Thoracic aorta (tissue), 2 donors: ENCODE measurements around the gene FAM174C. TPM values are rescaled to one million over a fixed set of nuclear protein-coding genes. Genes with fewer than 3 reads are reported as not detected.

ENCODE experiments used
- ATAC-seq: fragments of 150-250 bp; one replicate; pipeline ENCODE4 v1.8.0; 2017; ENCODE audit warnings: low read depth; ENCODE audit not compliant: insufficient number of reproducible peaks, low FRiP score
- DNase-seq: peaks from one replicate; pipeline ENCODE4 v3.0.0-alpha.2; 2020; ENCODE audit warnings: low spot score
- H3K27ac ChIP-seq, 2 donors: fragments of 200-600 bp; sonication (generic); 1 replicate in 1 of 2; 2 replicates in 1 of 2; pipeline ENCODE4 v1.5.1; 2016; ENCODE audit warnings: mild to moderate bottlenecking in 2 of 2, moderate library complexity in 2 of 2
- H3K27me3 ChIP-seq: fragments of 200-600 bp; sonication (generic); replicated peaks from 2 replicates; pipeline ENCODE4 v1.6.0; 2016; ENCODE audit warnings: mild to moderate bottlenecking; ENCODE audit not compliant: insufficient read depth
- H3K36me3 ChIP-seq: fragments of 200-600 bp; sonication (generic); one replicate; pipeline ENCODE4 v1.5.1; 2016
- H3K4me1 ChIP-seq, 2 donors: fragments of 200-600 bp; sonication (generic); 1 replicate in 1 of 2; 2 replicates in 1 of 2; pipeline versions ENCODE4 v1.5.1 to v1.6.0; 2016; ENCODE audit warnings: low read depth in 2 of 2, mild to moderate bottlenecking in 1 of 2; ENCODE audit not compliant: control insufficient read depth in 1 of 2
- H3K4me3 ChIP-seq: fragments of 200-600 bp; sonication (generic); 2 replicates; pipeline ENCODE4 v1.5.1; 2016; ENCODE audit warnings: mild to moderate bottlenecking
- H3K9me3 ChIP-seq: fragments of 200-600 bp; sonication (generic); 2 replicates; pipeline ENCODE4 v1.5.1; 2016
- total RNA-seq, 2 donors: library from RNA; depleted of rRNA; stranded (reverse); fragments of >200 nt; gene quantifications; one replicate each; pipeline versions ENCODE4 v1.1.0 to v1.2.3, GENCODE V29; 2016
- TF ChIP-seq, protein P1 (sequence below): fragments of 200-600 bp; sonication (generic); IDR thresholded peaks from one replicate; pipeline ENCODE4 v1.5.1; 2019; ENCODE audit warnings: antibody characterized with exemption

The FAM174C gene
- total RNA-seq, 2 donors from 2014 or later, result 18.8 to 40.8 TPM

DNA sequence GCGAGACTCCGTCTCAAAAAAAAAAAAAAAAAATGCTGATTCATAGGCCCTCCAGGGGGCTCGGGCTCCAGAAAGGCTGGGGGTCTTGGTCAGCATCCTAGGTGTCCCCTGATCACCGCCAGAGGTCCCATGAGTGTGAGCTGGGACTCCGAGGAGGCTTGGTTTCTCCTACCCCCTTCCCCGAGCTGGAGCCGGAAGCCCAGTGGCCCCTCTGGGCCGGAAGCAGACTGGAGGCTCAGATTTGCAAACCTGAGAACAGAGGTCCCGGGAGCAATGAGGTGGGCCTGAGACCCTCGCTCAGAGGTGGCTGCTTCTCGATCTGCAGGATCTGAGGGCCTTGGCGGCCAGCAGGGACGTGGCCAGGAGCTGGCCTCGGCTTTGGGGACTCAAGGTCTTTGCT is 51.8 kb downstream of the FAM174C start:
- Histone ChIP-seq H3K4me3 (no peak overlapping the region), H3K27ac (no peak overlapping the region), H3K4me1 (peaks cover 2 to 6% of the 10 kb centered on the region in 2 donors), H3K36me3 (no peaks in the 10 kb centered on the region), H3K9me3 (no peaks in the 10 kb centered on the region), H3K27me3 (peaks cover 6% of the 10 kb centered on the region)
- ATAC-seq (no peak), DNase-seq (no peak)
- TF ChIP-seq, protein P1, sequence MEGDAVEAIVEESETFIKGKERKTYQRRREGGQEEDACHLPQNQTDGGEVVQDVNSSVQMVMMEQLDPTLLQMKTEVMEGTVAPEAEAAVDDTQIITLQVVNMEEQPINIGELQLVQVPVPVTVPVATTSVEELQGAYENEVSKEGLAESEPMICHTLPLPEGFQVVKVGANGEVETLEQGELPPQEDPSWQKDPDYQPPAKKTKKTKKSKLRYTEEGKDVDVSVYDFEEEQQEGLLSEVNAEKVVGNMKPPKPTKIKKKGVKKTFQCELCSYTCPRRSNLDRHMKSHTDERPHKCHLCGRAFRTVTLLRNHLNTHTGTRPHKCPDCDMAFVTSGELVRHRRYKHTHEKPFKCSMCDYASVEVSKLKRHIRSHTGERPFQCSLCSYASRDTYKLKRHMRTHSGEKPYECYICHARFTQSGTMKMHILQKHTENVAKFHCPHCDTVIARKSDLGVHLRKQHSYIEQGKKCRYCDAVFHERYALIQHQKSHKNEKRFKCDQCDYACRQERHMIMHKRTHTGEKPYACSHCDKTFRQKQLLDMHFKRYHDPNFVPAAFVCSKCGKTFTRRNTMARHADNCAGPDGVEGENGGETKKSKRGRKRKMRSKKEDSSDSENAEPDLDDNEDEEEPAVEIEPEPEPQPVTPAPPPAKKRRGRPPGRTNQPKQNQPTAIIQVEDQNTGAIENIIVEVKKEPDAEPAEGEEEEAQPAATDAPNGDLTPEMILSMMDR, result no peak

Other genes starting within 250 kb of the FAM174C start
- 100 to 1,000 TPM in 1 of 2 donors, 10 to 100 TPM in 1; 96.9 to 193 TPM for gene CNN2, start 248.9 kb upstream of the FAM174C start, total RNA-seq
- gene ABCA7, start 235.4 kb upstream of the FAM174C start, total RNA-seq, result 1 to 10 TPM; 6.0 to 7.0 TPM
- gene ARHGAP45, start 208.4 kb upstream of the FAM174C start, total RNA-seq, result 10 to 100 TPM; 37.9 to 42.6 TPM
- gene POLR2E, start 180.2 kb upstream of the FAM174C start, total RNA-seq, result 100 to 1,000 TPM; 129 to 149 TPM
- gene GPX4, start 171.5 kb upstream of the FAM174C start, total RNA-seq, result 100 to 1,000 TPM; 259 to 441 TPM
- gene SBNO2, start 101.3 kb upstream of the FAM174C start, total RNA-seq, result 100 to 1,000 TPM in 1 of 2 donors, 10 to 100 TPM in 1; 55.4 to 182 TPM
- 10 to 100 TPM; 60.2 to 70.0 TPM for gene STK11, start 69.8 kb upstream of the FAM174C start, total RNA-seq
- 1 to 10 TPM in 1 of 2 donors, under 1 TPM in 1; 0.27 to 1.9 TPM for gene CBARP, start 37.5 kb upstream of the FAM174C start, total RNA-seq
- 10 to 100 TPM; 40.4 to 45.1 TPM for gene ATP5F1D, start 33.8 kb upstream of the FAM174C start, total RNA-seq
- 100 to 1,000 TPM in 1 of 2 donors, 10 to 100 TPM in 1; 80.1 to 124 TPM for gene MIDN, start 26.9 kb upstream of the FAM174C start, total RNA-seq
- 100 to 1,000 TPM; 492 to 644 TPM for gene CIRBP, start 6.2 kb upstream of the FAM174C start, total RNA-seq
- gene EFNA2, start 10.3 kb downstream of the FAM174C start, total RNA-seq, result not detected
- 100 to 1,000 TPM in 1 of 2 donors, 10 to 100 TPM in 1; 83.3 to 110 TPM for gene NDUFS7, start 108.4 kb downstream of the FAM174C start, total RNA-seq
- gene GAMT, start 126.0 kb downstream of the FAM174C start, total RNA-seq, result 10 to 100 TPM; 27.6 to 55.1 TPM
- 10 to 100 TPM; 34.9 to 76.9 TPM for gene DAZAP1, start 132.1 kb downstream of the FAM174C start, total RNA-seq
- 1,000 to 10,000 TPM; 1,512 to 2,119 TPM for gene RPS15, start 162.9 kb downstream of the FAM174C start, total RNA-seq
- under 1 TPM; 0.41 to 0.78 TPM for gene APC2, start 174.6 kb downstream of the FAM174C start, total RNA-seq
- gene C19orf25, start 203.7 kb downstream of the FAM174C start, total RNA-seq, result 10 to 100 TPM; 28.6 to 54.6 TPM
- gene PCSK4, start 214.8 kb downstream of the FAM174C start, total RNA-seq, result under 1 TPM; 0.56 to 0.68 TPM
- gene REEP6, start 215.7 kb downstream of the FAM174C start, total RNA-seq, result 1 to 10 TPM in 1 of 2 donors, under 1 TPM in 1; 0.35 to 1.6 TPM
- gene ADAMTSL5, start 237.5 kb downstream of the FAM174C start, total RNA-seq, result 10 to 100 TPM; 22.2 to 36.2 TPM
- gene PLK5, start 248.5 kb downstream of the FAM174C start, total RNA-seq, result not detected